Measurements from ENCODE around the gene DRAXIN. TPM values are rescaled to one million over a fixed set of nuclear protein-coding genes. Genes with fewer than 3 reads are reported as not detected.

The DRAXIN gene
- total RNA-seq, 1 donor from 2014 or later, result 1.7 TPM

DNA sequence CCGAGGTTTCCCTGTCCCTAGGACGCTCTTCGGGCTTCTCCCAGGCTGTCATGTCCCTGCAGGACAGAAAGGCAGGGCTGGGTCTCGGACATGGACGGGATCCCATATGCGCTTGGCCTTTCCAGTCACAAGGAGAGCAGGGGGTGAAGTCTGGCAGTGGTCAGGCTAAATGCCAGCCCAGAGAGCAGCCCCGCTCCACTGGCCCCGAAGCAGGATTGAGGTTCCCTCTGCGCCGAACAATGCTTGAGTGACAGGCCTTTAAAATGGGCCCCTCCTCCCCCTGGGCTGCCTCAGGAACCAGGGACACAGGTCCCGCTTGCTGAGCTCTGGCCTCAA is 12.7 kb downstream of the DRAXIN start:
- Histone ChIP-seq H3K79me2 (ENCODE audit: insufficient read depth, low read length) (no peaks in the 10 kb centered on the region), H4K20me1 (ENCODE audit: insufficient read depth, low read length) (peaks cover 31% of the 10 kb centered on the region), H3K4me1 (ENCODE audit: insufficient read depth, low read length) (peaks cover 10% of the 10 kb centered on the region), H2AFZ (ENCODE audit: low read depth, low read length) (no peak overlapping the region), H3K27ac (ENCODE audit: low read depth, low read length) (no peak overlapping the region), H3K4me3 (ENCODE audit: insufficient read depth, low read depth, low read length) (no peak overlapping the region), H3K9me3 (ENCODE audit: insufficient read depth, low read depth, low read length) (no peaks in the 10 kb centered on the region), H3K36me3 (ENCODE audit: insufficient read depth, low read length) (no peaks in the 10 kb centered on the region), H3K27me3 (ENCODE audit: insufficient read depth, low read length) (peaks cover 26% of the 10 kb centered on the region), H3K4me2 (ENCODE audit: low read length) (no peak overlapping the region), H3K9ac (ENCODE audit: low read length) (no peak overlapping the region)
- Mint-ChIP-seq H3K27ac (ENCODE audit: unreplicated experiment) (no peak overlapping the region), H3K27me3 (ENCODE audit: low read depth, unreplicated experiment) (peaks cover 47% of the 10 kb centered on the region), H3K36me3 (ENCODE audit: low read depth, unreplicated experiment) (no peaks in the 10 kb centered on the region), H3K9me3 (ENCODE audit: unreplicated experiment) (no peaks in the 10 kb centered on the region), H3K4me1 (ENCODE audit: low read depth, unreplicated experiment) (no peaks in the 10 kb centered on the region), H3K4me3 (ENCODE audit: unreplicated experiment) (no peak overlapping the region)
- DNase-seq (ENCODE audit: low read depth), result no peak
- TF ChIP-seq, protein P1, sequence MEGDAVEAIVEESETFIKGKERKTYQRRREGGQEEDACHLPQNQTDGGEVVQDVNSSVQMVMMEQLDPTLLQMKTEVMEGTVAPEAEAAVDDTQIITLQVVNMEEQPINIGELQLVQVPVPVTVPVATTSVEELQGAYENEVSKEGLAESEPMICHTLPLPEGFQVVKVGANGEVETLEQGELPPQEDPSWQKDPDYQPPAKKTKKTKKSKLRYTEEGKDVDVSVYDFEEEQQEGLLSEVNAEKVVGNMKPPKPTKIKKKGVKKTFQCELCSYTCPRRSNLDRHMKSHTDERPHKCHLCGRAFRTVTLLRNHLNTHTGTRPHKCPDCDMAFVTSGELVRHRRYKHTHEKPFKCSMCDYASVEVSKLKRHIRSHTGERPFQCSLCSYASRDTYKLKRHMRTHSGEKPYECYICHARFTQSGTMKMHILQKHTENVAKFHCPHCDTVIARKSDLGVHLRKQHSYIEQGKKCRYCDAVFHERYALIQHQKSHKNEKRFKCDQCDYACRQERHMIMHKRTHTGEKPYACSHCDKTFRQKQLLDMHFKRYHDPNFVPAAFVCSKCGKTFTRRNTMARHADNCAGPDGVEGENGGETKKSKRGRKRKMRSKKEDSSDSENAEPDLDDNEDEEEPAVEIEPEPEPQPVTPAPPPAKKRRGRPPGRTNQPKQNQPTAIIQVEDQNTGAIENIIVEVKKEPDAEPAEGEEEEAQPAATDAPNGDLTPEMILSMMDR (IDR thresholded peaks at IDR 0.05; ENCODE audit: insufficient read depth, low read depth, low read length), result no peak
- no peak for TF ChIP-seq EZH2 (IDR thresholded peaks at IDR 0.05; ENCODE audit: insufficient read depth, low read length)
- no peak for FAIRE-seq

DNA sequence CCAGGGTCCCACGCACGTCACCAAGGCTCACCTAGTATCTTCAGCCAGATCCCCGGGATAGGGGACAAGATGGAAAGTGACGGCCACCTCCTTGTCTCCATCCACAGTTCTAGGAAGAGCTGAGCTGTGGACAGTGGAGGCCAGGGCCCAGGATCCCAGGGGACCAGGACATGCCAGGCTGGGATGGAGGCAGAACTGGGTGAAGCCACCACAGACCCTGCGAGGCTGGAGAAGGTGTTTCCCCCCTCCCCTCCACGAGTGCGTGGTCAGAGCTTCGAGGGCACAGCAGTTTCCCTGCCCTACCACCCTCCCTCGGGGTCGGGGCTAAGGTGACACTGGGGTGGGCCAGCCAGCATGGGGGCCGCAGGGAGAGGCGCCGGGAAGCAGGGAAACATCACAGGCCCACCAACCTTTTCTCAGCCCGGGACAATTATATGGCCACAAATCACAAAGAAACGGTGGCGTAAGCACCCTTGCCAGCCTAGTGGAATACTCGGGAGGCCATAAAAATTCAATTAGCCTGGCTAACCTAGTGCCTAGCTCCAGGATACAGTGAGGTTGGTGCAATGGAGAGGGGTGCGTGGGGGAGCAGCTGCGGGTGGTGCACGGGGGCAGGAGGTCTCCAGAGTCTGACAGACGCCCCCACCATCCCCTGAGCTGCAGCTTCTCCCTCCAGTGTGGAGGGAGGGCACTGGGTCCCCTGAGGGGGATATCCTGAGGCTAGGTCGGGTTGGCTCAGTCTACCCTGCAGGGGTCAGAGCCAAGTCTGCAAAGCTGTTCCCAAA is 13.4 kb downstream of the DRAXIN start:
- no peak overlapping the region for H2AFZ ChIP-seq (ENCODE audit: low read depth, low read length)
- Mint-ChIP-seq H3K27me3 (ENCODE audit: low read depth, unreplicated experiment) (peaks cover 49% of the 10 kb centered on the region), H3K9me3 (ENCODE audit: unreplicated experiment) (no peaks in the 10 kb centered on the region), H3K36me3 (ENCODE audit: low read depth, unreplicated experiment) (no peaks in the 10 kb centered on the region), H3K4me1 (ENCODE audit: low read depth, unreplicated experiment) (no peaks in the 10 kb centered on the region), H3K27ac (ENCODE audit: unreplicated experiment) (no peak overlapping the region), H3K4me3 (ENCODE audit: unreplicated experiment) (no peak overlapping the region)
- H3K9me3 ChIP-seq (ENCODE audit: insufficient read depth, low read depth, low read length), result no peaks in the 10 kb centered on the region
- no peak overlapping the region for H3K27ac ChIP-seq (ENCODE audit: low read depth, low read length)
- TF ChIP-seq, protein P1 (IDR thresholded peaks at IDR 0.05; ENCODE audit: insufficient read depth, low read depth, low read length), result no peak
- no peak for TF ChIP-seq EZH2 (IDR thresholded peaks at IDR 0.05; ENCODE audit: insufficient read depth, low read length)
- FAIRE-seq (no peak), DNase-seq (ENCODE audit: low read depth) (no peak)
- H3K36me3 ChIP-seq (ENCODE audit: insufficient read depth, low read length), result no peaks in the 10 kb centered on the region
- peaks cover 26% of the 10 kb centered on the region for H3K27me3 ChIP-seq (ENCODE audit: insufficient read depth, low read length)
- H3K79me2 ChIP-seq (ENCODE audit: insufficient read depth, low read length), result no peaks in the 10 kb centered on the region
- H3K4me1 ChIP-seq (ENCODE audit: insufficient read depth, low read length), result peaks cover 10% of the 10 kb centered on the region
- no peak overlapping the region for H3K9ac ChIP-seq (ENCODE audit: low read length)
- H4K20me1 ChIP-seq (ENCODE audit: insufficient read depth, low read length), result peaks cover 31% of the 10 kb centered on the region
- no peak overlapping the region for H3K4me2 ChIP-seq (ENCODE audit: low read length)
- no peak overlapping the region for H3K4me3 ChIP-seq (ENCODE audit: insufficient read depth, low read depth, low read length)

DNA sequence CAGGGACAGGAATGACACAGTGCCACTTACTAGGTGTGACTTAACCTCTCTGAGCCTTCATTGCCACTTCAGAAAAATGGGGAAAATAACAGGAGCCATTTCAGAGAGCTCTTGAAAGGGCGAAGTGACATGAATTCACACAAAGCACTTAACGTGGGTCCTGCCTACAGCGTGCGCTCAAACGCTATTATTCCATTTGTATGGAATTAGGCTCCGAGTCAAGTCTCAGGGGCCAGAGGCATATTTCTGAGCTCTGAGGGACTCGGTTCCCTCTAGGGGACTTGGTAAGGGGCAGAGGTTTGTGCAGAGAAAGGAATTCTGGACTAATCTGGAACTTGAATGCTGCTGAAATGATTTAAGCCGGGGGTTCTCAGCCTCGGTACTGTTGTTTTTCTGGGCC is 14.1 kb downstream of the DRAXIN start:
- H3K4me1 ChIP-seq (ENCODE audit: insufficient read depth, low read length), result peaks cover 9% of the 10 kb centered on the region
- no peaks in the 10 kb centered on the region for H3K9me3 Mint-ChIP-seq (ENCODE audit: unreplicated experiment)

More for the DNA sequence above, 14.1 kb downstream of the DRAXIN start:
- H3K9ac ChIP-seq (ENCODE audit: low read length), result no peak overlapping the region
- Mint-ChIP-seq H3K4me1 (ENCODE audit: low read depth, unreplicated experiment) (no peaks in the 10 kb centered on the region), H3K4me3 (ENCODE audit: unreplicated experiment) (no peak overlapping the region), H3K36me3 (ENCODE audit: low read depth, unreplicated experiment) (no peaks in the 10 kb centered on the region), H3K27ac (ENCODE audit: unreplicated experiment) (no peak overlapping the region), H3K27me3 (ENCODE audit: low read depth, unreplicated experiment) (peaks cover 53% of the 10 kb centered on the region)
- no peaks in the 10 kb centered on the region for H3K9me3 ChIP-seq (ENCODE audit: insufficient read depth, low read depth, low read length)
- no peak overlapping the region for H2AFZ ChIP-seq (ENCODE audit: low read depth, low read length)
- FAIRE-seq (no peak), DNase-seq (ENCODE audit: low read depth) (no peak)
- no peak for TF ChIP-seq EZH2 (IDR thresholded peaks at IDR 0.05; ENCODE audit: insufficient read depth, low read length)
- TF ChIP-seq, protein P1 (IDR thresholded peaks at IDR 0.05; ENCODE audit: insufficient read depth, low read depth, low read length), result no peak
- no peak overlapping the region for H3K27ac ChIP-seq (ENCODE audit: low read depth, low read length)
- H4K20me1 ChIP-seq (ENCODE audit: insufficient read depth, low read length), result peaks cover 31% of the 10 kb centered on the region
- H3K36me3 ChIP-seq (ENCODE audit: insufficient read depth, low read length), result no peaks in the 10 kb centered on the region
- H3K79me2 ChIP-seq (ENCODE audit: insufficient read depth, low read length), result no peaks in the 10 kb centered on the region
- H3K4me2 ChIP-seq (ENCODE audit: low read length), result no peak overlapping the region
- no peak overlapping the region for H3K4me3 ChIP-seq (ENCODE audit: insufficient read depth, low read depth, low read length)
- H3K27me3 ChIP-seq (ENCODE audit: insufficient read depth, low read length), result peaks cover 24% of the 10 kb centered on the region
